BE2C (cell line): ENCODE results near the gene SPACA4.

ENCODE experiments used
- DNase-seq: peaks from one replicate; pipeline ENCODE4 v3.0.0-alpha.2; 2020
- H3K27me3 ChIP-seq: fragments of 250-450 bp; sonication (Bioruptor Pico); 2 replicates; pipeline ENCODE4 v1.5.1; 2020; ENCODE audit warnings: mild to moderate bottlenecking
- H3K36me3 ChIP-seq: fragments of 250-450 bp; sonication (Bioruptor Pico); 2 replicates; pipeline ENCODE4 v1.5.1; 2020; ENCODE audit warnings: mild to moderate bottlenecking
- H3K4me1 ChIP-seq: fragments of 250-450 bp; sonication (Bioruptor Pico); 2 replicates; pipeline ENCODE4 v1.5.1; 2020
- H3K4me3 ChIP-seq: 2 replicates; pipeline ENCODE4 v1.5.1; 2011; ENCODE audit warnings: low read depth, low read length
- H3K9me3 ChIP-seq: fragments of 250-450 bp; sonication (Bioruptor Pico); 2 replicates; pipeline ENCODE4 v1.5.1; 2020
- TF ChIP-seq, protein P1 (sequence below): IDR thresholded peaks from 2 replicates; pipeline ENCODE4 v1.5.1; 2012; ENCODE audit warnings: mild to moderate bottlenecking, low read depth, low read length

Gene SPACA4

DNA sequence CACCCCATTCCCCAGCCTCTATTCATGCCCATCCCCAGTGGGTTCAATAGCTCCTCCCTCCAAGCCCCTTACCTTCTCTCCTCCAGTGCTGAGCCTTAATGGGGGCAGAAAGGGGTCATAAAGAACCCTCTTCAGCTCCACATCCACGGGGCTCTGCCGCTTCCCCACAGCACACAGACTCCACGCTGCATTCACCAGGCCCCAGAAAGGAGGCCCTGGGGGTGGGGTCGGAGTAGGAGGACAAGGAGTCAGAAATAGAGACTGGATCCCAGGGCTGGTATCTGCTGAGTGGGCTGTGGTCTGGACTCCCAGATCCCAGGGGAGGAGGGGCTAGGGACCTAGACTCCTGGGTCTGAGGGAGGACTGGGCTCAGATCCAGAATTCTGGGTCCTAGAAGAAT, 37.8 kb downstream of the SPACA4 start:
- Histone ChIP-seq H3K36me3 (no peaks in the 10 kb centered on the region), H3K27me3 (no peaks in the 10 kb centered on the region), H3K4me1 (no peaks in the 10 kb centered on the region), H3K9me3 (no peaks in the 10 kb centered on the region), H3K4me3 (no peak overlapping the region)
- TF ChIP-seq, protein P1, sequence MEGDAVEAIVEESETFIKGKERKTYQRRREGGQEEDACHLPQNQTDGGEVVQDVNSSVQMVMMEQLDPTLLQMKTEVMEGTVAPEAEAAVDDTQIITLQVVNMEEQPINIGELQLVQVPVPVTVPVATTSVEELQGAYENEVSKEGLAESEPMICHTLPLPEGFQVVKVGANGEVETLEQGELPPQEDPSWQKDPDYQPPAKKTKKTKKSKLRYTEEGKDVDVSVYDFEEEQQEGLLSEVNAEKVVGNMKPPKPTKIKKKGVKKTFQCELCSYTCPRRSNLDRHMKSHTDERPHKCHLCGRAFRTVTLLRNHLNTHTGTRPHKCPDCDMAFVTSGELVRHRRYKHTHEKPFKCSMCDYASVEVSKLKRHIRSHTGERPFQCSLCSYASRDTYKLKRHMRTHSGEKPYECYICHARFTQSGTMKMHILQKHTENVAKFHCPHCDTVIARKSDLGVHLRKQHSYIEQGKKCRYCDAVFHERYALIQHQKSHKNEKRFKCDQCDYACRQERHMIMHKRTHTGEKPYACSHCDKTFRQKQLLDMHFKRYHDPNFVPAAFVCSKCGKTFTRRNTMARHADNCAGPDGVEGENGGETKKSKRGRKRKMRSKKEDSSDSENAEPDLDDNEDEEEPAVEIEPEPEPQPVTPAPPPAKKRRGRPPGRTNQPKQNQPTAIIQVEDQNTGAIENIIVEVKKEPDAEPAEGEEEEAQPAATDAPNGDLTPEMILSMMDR: no peak
- no peak for DNase-seq

DNA sequence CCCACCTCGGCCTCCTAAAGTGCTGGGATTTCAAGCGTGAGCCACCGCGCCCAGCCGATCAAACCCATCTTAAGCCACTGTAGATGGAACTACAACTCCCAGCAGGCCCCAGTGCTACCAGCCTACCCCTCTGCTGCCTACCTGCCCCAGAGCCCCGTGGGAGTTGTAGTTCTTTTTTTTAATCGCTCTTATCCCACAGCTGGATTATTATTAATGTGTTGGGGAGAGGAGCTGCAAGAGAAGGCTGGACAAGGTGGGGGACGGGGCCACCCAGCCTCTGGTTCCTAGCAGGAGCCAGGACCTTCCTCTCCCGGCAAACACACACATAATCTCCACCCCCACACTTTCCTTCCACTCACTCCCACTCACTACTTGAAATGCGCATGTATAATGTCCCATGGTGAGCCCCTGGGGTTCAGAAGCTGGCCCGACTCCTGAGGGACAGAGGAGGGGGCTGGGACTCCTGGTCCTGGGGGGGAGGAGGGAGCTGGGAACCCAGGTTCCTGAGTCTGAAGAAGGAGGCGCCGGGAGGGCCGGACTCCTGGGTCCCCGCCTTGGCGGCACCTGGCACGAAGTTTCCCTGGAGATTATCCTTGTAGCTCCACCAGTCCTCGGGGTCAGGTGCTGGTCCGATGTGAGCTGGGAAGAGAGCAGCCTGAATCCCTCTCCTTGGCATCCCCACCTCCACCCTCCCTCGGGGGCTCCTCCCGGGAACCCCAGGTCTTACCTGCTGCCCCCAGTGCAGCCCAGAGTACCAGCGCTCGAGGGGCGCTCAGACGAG, 38.5 kb downstream of the SPACA4 start:
- no peaks in the 10 kb centered on the region for H3K9me3 ChIP-seq
- TF ChIP-seq, protein P1: no peak
- no peaks in the 10 kb centered on the region for H3K27me3 ChIP-seq
- H3K4me3 ChIP-seq: peak overlapping the region; percentile 69
- no peaks in the 10 kb centered on the region for H3K4me1 ChIP-seq
- H3K36me3 ChIP-seq: no peaks in the 10 kb centered on the region
- peak; percentile 80 for DNase-seq

DNA sequence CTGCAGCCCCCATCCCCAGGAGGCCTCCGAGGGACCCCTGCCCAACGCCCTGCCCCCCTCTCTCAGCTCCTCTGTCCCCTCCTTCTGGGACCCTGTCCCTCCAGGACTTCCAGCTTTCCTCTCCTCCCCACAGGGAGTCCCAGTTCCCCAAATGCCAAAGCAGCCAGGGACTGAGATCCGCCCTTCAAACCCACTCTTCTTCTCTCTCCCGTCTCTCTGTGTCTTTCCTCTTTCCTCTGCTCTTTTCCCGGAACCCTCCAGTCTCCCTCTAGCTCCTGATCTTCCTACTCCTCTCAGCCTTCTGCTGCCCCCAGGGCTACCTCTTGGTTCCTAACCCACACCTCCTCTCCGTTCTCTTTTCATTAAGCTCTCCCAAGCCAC, 39.1 kb downstream of the SPACA4 start:
- no peaks in the 10 kb centered on the region for H3K4me1 ChIP-seq
- peak; percentile 24 for DNase-seq
- H3K36me3 ChIP-seq: no peaks in the 10 kb centered on the region
- H3K27me3 ChIP-seq: no peaks in the 10 kb centered on the region
- no peaks in the 10 kb centered on the region for H3K9me3 ChIP-seq
- TF ChIP-seq, protein P1: no peak
- peak overlapping the region; percentile 69 for H3K4me3 ChIP-seq

DNA sequence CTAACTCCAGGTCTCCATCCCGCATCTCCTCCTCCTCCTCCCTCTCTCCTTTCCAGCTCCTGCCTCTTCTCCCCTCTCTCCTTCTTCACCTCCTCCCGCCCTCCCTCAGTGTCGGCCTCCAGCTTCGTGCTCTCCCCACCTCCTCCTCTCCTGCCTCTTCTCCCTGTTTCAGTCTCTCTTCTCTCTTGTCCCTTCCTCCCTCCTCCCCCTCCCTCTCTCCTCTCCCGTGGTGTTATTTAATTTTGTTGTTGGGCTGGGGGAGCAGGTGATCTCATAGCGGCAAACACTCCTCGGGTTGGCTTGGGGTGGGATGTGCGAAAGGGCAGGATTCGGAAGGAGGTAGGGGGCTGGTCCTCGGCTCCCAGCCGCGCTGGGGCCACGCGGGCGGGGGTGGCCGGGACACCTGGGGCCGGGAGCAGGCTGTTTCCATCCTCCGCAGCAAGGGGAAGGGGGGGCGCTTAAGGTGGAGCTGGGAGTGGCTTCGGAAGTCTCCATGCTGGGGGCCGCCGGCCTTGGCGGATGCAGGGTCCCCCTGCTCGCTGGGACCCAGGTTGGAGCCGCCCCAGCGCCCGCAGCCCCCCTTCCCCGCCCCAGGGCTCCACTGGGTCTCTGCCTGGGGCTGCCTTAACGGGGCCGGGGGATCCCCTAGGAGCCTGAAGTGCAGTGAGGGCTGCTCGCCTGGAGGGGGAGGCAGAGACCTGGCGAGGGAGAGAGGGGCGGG, 39.6 kb downstream of the SPACA4 start, which contains the start of gene CA11:
TSS of gene CA11 (minus strand) at position 187 of the 721 bp plus-strand sequence. CDS start 555 bp downstream, outside the sequence.
- H3K4me3 ChIP-seq: peak within 1 kb of the TSS; percentile 69
- TF ChIP-seq, protein P1: peak; percentile 80
- H3K9me3 ChIP-seq: no peaks in the 10 kb centered on the region
- DNase-seq: peak; percentile 94
- no peaks in the 10 kb centered on the region for H3K27me3 ChIP-seq
- H3K36me3 ChIP-seq: no peaks in the 10 kb centered on the region
- no peaks in the 10 kb centered on the region for H3K4me1 ChIP-seq

GRCh38 chr19:48646722-48647216, 40.2 kb downstream of the SPACA4 start:
- H3K9me3 ChIP-seq: no peaks in the 10 kb centered on the region
- TF ChIP-seq, protein P1: no peak
- no peaks in the 10 kb centered on the region for H3K4me1 ChIP-seq
- DNase-seq: no peak
- H3K4me3 ChIP-seq: peak overlapping the region; percentile 69
- H3K27me3 ChIP-seq: no peaks in the 10 kb centered on the region
- no peaks in the 10 kb centered on the region for H3K36me3 ChIP-seq

GRCh38 chr19:48648134-48648533, 41.6 kb downstream of the SPACA4 start:
- Histone ChIP-seq H3K4me1 (no peaks in the 10 kb centered on the region), H3K36me3 (no peaks in the 10 kb centered on the region), H3K27me3 (no peaks in the 10 kb centered on the region), H3K4me3 (no peak overlapping the region), H3K9me3 (no peaks in the 10 kb centered on the region)
- TF ChIP-seq, protein P1: no peak
- DNase-seq: no peak
